Tibial nerve (tissue), 4 donors: ENCODE measurements around the gene C7orf57. TPM values are rescaled to one million over a fixed set of nuclear protein-coding genes. Genes with fewer than 3 reads are reported as not detected.

Source experiments
- DNase-seq, 2 donors: peaks; one replicate each; pipeline ENCODE4 v3.0.0-alpha.2; 2019; ENCODE audit warnings: low spot score in 2 of 2
- H3K27ac ChIP-seq, 4 donors: fragments of 200-600 bp; sonication (generic) in 3 of 4; one replicate each; pipeline ENCODE4 v1.5.1; 2017 to 2019; ENCODE audit warnings: mild to moderate bottlenecking in 1 of 4
- H3K27me3 ChIP-seq, 2 donors: fragments of 200-600 bp; sonication (generic) in 1 of 2; one replicate each; pipeline versions ENCODE4 v1.5.1 to v1.6.0; 2017 to 2019
- H3K36me3 ChIP-seq, 3 donors: fragments of 200-600 bp; sonication (generic); one replicate each; pipeline ENCODE4 v1.5.1; 2018 to 2019
- H3K4me1 ChIP-seq, 4 donors: fragments of 200-600 bp; sonication (generic) in 3 of 4; one replicate each; pipeline ENCODE4 v1.5.1; 2017 to 2019
- H3K4me3 ChIP-seq, 4 donors: fragments of 200-600 bp; sonication (generic) in 3 of 4; one replicate each; pipeline ENCODE4 v1.5.1; 2017 to 2019; ENCODE audit warnings: mild to moderate bottlenecking in 1 of 4, moderate library complexity in 1 of 4
- H3K9me3 ChIP-seq, 4 donors: fragments of 200-600 bp; sonication (generic) in 3 of 4; one replicate each; pipeline ENCODE4 v1.5.1; 2017 to 2019
- CTCF ChIP-seq, 5 experiments: fragments of 200-600 bp in 3 of 5; fragments of 450-650 bp in 2 of 5; sonication (generic) in 3 of 5; IDR thresholded peaks; one replicate each; pipeline ENCODE4 v1.5.1; 2016 to 2019; ENCODE audit warnings: antibody characterized with exemption in 5 of 5, mild to moderate bottlenecking in 3 of 5, moderate library complexity in 2 of 5
- EP300 ChIP-seq, 2 donors: sonication (generic); formaldehyde crosslinking; IDR thresholded peaks; one replicate each; pipeline ENCODE4 v1.6.1; 2017; ENCODE audit warnings: antibody characterized with exemption in 2 of 2, mild to moderate bottlenecking in 1 of 2
- POLR2A ChIP-seq, 2 donors: fragments of 450-650 bp; IDR thresholded peaks; one replicate each; pipeline ENCODE4 v1.6.1; 2017; ENCODE audit warnings: antibody characterized with exemption in 2 of 2, mild to moderate bottlenecking in 2 of 2, moderate library complexity in 2 of 2
- WGBS, 2 donors: methylation state at CpG; one replicate each; pipeline ENCODE4 v1.1.5; 2018; 5-methylcytosine and 5-hydroxymethylcytosine counted together
- total RNA-seq, 4 donors: library from RNA; depleted of rRNA; stranded (reverse); fragments of >200 nt; gene quantifications; one replicate each; pipeline ENCODE4 v1.1.0, GENCODE V29; 2016

Gene C7orf57
- total RNA-seq, 4 donors from 2014 or later = 0.21 to 0.66 (median 0.60) TPM; not detected in 1

DNA sequence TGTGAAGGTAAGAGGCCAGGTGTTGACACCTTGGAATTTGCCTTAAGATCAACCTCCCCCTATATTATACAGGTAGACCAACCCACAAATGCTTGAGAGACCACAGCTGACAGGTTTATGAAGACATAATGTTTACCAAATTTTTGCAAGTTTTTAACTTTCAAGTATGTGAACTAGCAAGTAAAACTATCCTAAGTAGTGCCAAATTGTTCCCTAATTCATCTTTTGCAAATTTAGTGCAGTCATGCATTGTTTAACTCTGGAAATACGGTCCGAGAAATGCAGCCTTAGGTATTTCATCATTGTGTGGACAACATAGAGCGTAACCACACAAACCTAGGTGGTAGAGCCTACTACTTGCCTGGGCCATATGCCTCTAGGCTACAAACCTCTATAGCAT is 64.4 kb downstream of the C7orf57 start:
- DNase-seq = no peak
- no peak overlapping the region for H3K4me3 ChIP-seq
- peaks cover 0 to 92% (median 7%) of the 10 kb centered on the region in 3 donors for H3K36me3 ChIP-seq
- H3K27ac ChIP-seq = no peak overlapping the region
- TF ChIP-seq CTCF (IDR thresholded peaks at IDR 0.05) (no peak), EP300 (IDR thresholded peaks at IDR 0.05) (no peak), POLR2A (IDR thresholded peaks at IDR 0.05) (no peak)
- no peaks in the 10 kb centered on the region for H3K9me3 ChIP-seq
- peaks cover 0 to 21% (median 3%) of the 10 kb centered on the region in 4 donors for H3K4me1 ChIP-seq
- no peaks in the 10 kb centered on the region for H3K27me3 ChIP-seq
- WGBS, 2 donors = 83 to 91% methylated on average over 3 of the region's 3 CpGs

GRCh38 chr7:48101352-48101751 is 66.0 kb downstream of the C7orf57 start:
- no peak for DNase-seq
- H3K36me3 ChIP-seq = peaks cover 0 to 92% (median 7%) of the 10 kb centered on the region in 3 donors
- no peaks in the 10 kb centered on the region for H3K27me3 ChIP-seq
- no peak overlapping the region for H3K4me3 ChIP-seq
- no peak overlapping the region for H3K27ac ChIP-seq
- no peak for TF ChIP-seq POLR2A (IDR thresholded peaks at IDR 0.05)
- no peak for TF ChIP-seq EP300 (IDR thresholded peaks at IDR 0.05)
- no peak for TF ChIP-seq CTCF (IDR thresholded peaks at IDR 0.05)
- peaks cover 0 to 14% (median 0%) of the 10 kb centered on the region in 4 donors for H3K4me1 ChIP-seq
- H3K9me3 ChIP-seq = no peaks in the 10 kb centered on the region
- WGBS, 2 donors = 97% methylated on average over 8 of the region's 8 CpGs

GRCh38 chr7:48101968-48102367 is 66.6 kb downstream of the C7orf57 start:
- H3K27me3 ChIP-seq = no peaks in the 10 kb centered on the region
- no peaks in the 10 kb centered on the region for H3K9me3 ChIP-seq
- H3K4me1 ChIP-seq = peaks cover 0 to 12% (median 0%) of the 10 kb centered on the region in 4 donors
- H3K27ac ChIP-seq = no peak overlapping the region
- TF ChIP-seq POLR2A (IDR thresholded peaks at IDR 0.05) (no peak), EP300 (IDR thresholded peaks at IDR 0.05) (no peak), CTCF (IDR thresholded peaks at IDR 0.05) (peak in 1 of 5 experiments; percentile 4)
- no peak overlapping the region for H3K4me3 ChIP-seq
- DNase-seq = no peak
- 88 to 93% methylated on average over 4 of the region's 4 CpGs for WGBS, 2 donors
- peaks cover 0 to 92% (median 7%) of the 10 kb centered on the region in 3 donors for H3K36me3 ChIP-seq

GRCh38 chr7:48102530-48102929 is 67.2 kb downstream of the C7orf57 start:
- Histone ChIP-seq H3K36me3 (peaks cover 0 to 92% (median 9%) of the 10 kb centered on the region in 3 donors), H3K4me1 (peaks cover 0 to 6% (median 0%) of the 10 kb centered on the region in 4 donors), H3K27me3 (no peaks in the 10 kb centered on the region), H3K9me3 (no peaks in the 10 kb centered on the region), H3K4me3 (no peak overlapping the region), H3K27ac (no peak overlapping the region)
- no peak for TF ChIP-seq EP300 (IDR thresholded peaks at IDR 0.05)
- DNase-seq = no peak
- WGBS, 2 donors = 90 to 98% methylated on average over 4 of the region's 4 CpGs

DNA sequence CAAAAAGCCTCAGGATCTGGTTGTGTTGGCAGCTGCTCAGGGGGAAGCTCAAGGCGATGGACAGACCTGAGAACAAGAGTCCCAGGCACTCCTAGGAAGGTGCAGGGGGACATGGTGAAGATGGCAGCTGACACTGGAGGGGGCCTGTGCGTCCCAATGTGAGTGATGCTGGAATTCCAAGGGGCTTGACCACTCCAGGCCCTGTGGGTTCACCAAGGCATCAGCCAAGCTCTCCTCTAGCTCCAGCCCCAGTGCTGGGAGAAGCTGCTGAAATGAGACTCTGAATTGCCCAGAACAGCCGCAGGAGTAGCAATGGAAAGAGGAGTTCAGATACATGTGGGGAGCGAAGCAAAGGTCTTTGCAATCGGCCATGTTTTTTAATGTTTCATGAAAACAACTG is 69.7 kb downstream of the C7orf57 start:
- DNase-seq = no peak
- TF ChIP-seq POLR2A (IDR thresholded peaks at IDR 0.05) = no peak
- no peak for TF ChIP-seq CTCF (IDR thresholded peaks at IDR 0.05)
- TF ChIP-seq EP300 (IDR thresholded peaks at IDR 0.05) = no peak
- H3K4me1 ChIP-seq = no peaks in the 10 kb centered on the region
- H3K27me3 ChIP-seq = no peaks in the 10 kb centered on the region
- H3K9me3 ChIP-seq = no peaks in the 10 kb centered on the region
- no peak overlapping the region for H3K27ac ChIP-seq
- 95 to 97% methylated on average over 5 of the region's 5 CpGs for WGBS, 2 donors
- H3K36me3 ChIP-seq = peaks cover 0 to 85% (median 9%) of the 10 kb centered on the region in 3 donors
- no peak overlapping the region for H3K4me3 ChIP-seq
